Measurements from ENCODE around the gene PIWIL4. TPM values are rescaled to one million over a fixed set of nuclear protein-coding genes. Genes with fewer than 3 reads are reported as not detected.

PIWIL4 gene
- polyA plus RNA-seq, 6 donors from 2014 or later, result 0.33 to 0.89 (median 0.59) TPM; not detected in 2

- no peak for DNase-seq
- Mint-ChIP-seq H3K4me3 (no peak overlapping the region), H3K36me3 (no peaks in the 10 kb centered on the region), H3K27ac (no peak overlapping the region), H3K27me3 (peaks cover 3 to 10% (median 9%) of the 10 kb centered on the region in 3 donors), H3K4me1 (no peaks in the 10 kb centered on the region), H3K9me3 (peaks cover 0 to 4% (median 1%) of the 10 kb centered on the region in 7 donors)
- no peak for ATAC-seq (ENCODE audit: low read depth in 2 of 2)
Observed at GRCh38 chr11:94668212-94668793, 101.1 kb downstream of the PIWIL4 start.

- no peak for ATAC-seq (ENCODE audit: low read depth in 2 of 2)
- Mint-ChIP-seq H3K27ac (no peak overlapping the region), H3K36me3 (no peaks in the 10 kb centered on the region), H3K4me3 (no peak overlapping the region), H3K27me3 (peaks cover 3 to 10% (median 9%) of the 10 kb centered on the region in 3 donors), H3K4me1 (no peaks in the 10 kb centered on the region), H3K9me3 (peaks cover 0 to 4% (median 0%) of the 10 kb centered on the region in 7 donors)
- DNase-seq, result no peak
Observed at GRCh38 chr11:94669023-94669422, 101.9 kb downstream of the PIWIL4 start.

Other genes starting within 250 kb of the PIWIL4 start
- under 1 TPM in 2 of 6 donors, not detected in 4; 0.08 to 0.20 TPM for gene GPR83, start 165.9 kb upstream of the PIWIL4 start, polyA plus RNA-seq (ENCODE audit: low read depth in 6 of 6)
- 10 to 100 TPM in 5 of 6 donors, 1 to 10 TPM in 1; 9.7 to 19.5 (median 14.9) TPM for gene MRE11, start 73.5 kb upstream of the PIWIL4 start, polyA plus RNA-seq (ENCODE audit: low read depth in 6 of 6)
- gene ANKRD49, start 73.4 kb upstream of the PIWIL4 start, polyA plus RNA-seq (ENCODE audit: low read depth in 6 of 6), result 10 to 100 TPM; 36.1 to 64.2 (median 51.3) TPM
- gene C11orf97, start 54.9 kb upstream of the PIWIL4 start, polyA plus RNA-seq (ENCODE audit: low read depth in 6 of 6), result not detected
- gene FUT4, start 23.4 kb upstream of the PIWIL4 start, polyA plus RNA-seq (ENCODE audit: low read depth in 6 of 6), result 1 to 10 TPM in 3 of 6 donors, under 1 TPM in 3; 0.06 to 1.2 (median 1.00) TPM
- gene AMOTL1, start 201.0 kb downstream of the PIWIL4 start, polyA plus RNA-seq (ENCODE audit: low read depth in 6 of 6), result under 1 TPM in 2 of 6 donors, not detected in 4; 0.07 to 0.15 TPM

All from naive B cell (primary cell).